ENCODE results near the gene GNB1L. TPM values are rescaled to one million over a fixed set of nuclear protein-coding genes. Genes with fewer than 3 reads are reported as not detected.

GNB1L gene
- total and polyA plus RNA-seq, 2 of the 13 experiments (the other 11 are each of a cell fraction or from before 2014, with no cell fraction given) = 2.5 to 7.4 TPM

DNA sequence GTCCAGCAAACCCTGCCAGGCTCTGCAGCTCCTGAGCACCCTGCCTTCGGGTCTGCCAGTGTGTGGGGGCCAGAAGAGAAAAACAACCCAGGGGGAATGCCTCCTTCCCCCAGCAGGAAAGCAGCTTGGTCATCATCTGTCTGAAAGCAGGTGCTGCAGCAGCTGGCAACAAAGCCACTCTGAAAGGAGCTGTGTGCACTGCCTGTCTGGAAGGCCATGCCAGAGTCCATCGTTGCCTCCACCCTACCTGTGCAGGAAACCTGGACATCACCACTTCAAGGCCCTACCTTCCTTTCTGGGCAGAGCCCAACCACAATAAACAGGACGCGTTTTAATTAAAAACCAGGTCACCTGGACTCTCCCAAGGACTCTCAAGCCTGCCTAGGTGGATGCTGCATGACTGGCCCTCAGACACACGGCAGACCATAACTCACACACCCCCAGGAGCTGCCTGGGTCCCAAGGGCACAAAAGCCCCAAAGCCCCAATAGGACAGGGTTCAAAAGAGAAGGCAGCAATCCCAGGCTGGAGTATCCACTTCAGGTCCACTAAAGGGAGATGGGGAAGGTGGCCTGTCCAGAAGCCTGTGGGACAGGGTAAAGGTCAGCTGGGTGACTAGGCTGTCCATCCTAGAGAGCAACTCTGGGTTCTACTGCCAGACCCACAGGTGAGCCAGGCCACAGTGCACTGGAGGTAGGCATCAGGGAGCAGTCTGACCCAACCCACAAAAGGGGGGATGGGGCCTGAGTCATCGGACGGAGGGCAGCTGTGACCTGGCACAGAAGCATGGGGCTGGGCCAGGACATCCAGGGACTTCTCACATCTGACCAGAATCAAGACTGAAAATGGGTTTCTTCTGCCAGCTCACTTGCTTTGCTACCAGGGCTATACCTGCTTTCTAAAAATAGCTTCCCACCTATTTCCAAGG is 6.1 kb downstream of the GNB1L start (continued):
- TF ChIP-seq KDM2A (CRISPR knock-in tag; IDR thresholded peaks at IDR 0.05; ENCODE audit: borderline replicate concordance, low read depth) = 0 out of 2 replicates have a peak, but pooled peaks have one; percentile 36
- TF ChIP-seq RFXAP (CRISPR knock-in tag; IDR thresholded peaks at IDR 0.05; ENCODE audit: borderline replicate concordance) = no peak
- no peak for TF ChIP-seq MXI1 (IDR thresholded peaks at IDR 0.05; ENCODE audit: borderline replicate concordance, low read depth, low read length)

- Histone ChIP-seq H3K27me3 (ENCODE audit: control insufficient read depth in 1 of 2, insufficient read depth in 2 of 2, low read length in 2 of 2) (no peaks in the 10 kb centered on the region), H3K36me3 (replicated peaks in 1 of 2; ENCODE audit: control insufficient read depth in 1 of 2, insufficient read depth in 2 of 2, low read length in 2 of 2) (peaks cover 6 to 23% of the 10 kb centered on the region in 2 experiments), H3K79me2 (ENCODE audit: insufficient read depth, low read length) (peaks cover 15% of the 10 kb centered on the region), H3K9ac (ENCODE audit: insufficient read depth, low read depth, low read length) (no peak overlapping the region), H3K27ac (ENCODE audit: extremely low read length, insufficient read depth, low read length) (no peak overlapping the region), H2AFZ (ENCODE audit: low read length) (no peak overlapping the region), H4K20me1 (ENCODE audit: insufficient read depth, low read length) (no peaks in the 10 kb centered on the region; the same call in none of the 2 replicates), H3K4me1 (ENCODE audit: insufficient read depth, low read length) (peaks cover 36% of the 10 kb centered on the region), H3K9me3 (ENCODE audit: low read length) (no peaks in the 10 kb centered on the region), H3K4me3 (replicated peaks in 1 of 3; ENCODE audit: insufficient read depth in 1 of 3, low read depth in 2 of 3, low read length in 3 of 3) (no peak overlapping the region), H3K4me2 (ENCODE audit: low read depth, low read length) (no peak overlapping the region)
- no peak for ATAC-seq
- FAIRE-seq = no peak
- intact Hi-C loops (cut with micrococcal nuclease; ENCODE audit: unreplicated experiment) = no loop called here
- in situ Hi-C loops (cut with HindIII; ENCODE audit: extremely low pct_ligation_motif_present, low pct_unique_long_range_greater_than_20kb) = no loop called here
- ChIA-PET POLR2A (interaction anchor here (1.0 kb wide), 1 partner anchor 8 kb away, joined by 3 read pairs; no protein-coding TSS in a partner anchor), CTCF (ENCODE audit: low intra/inter-chr PET ratio, low total read pairs) (no interaction called here)
- TF ChIP-seq, protein P1, sequence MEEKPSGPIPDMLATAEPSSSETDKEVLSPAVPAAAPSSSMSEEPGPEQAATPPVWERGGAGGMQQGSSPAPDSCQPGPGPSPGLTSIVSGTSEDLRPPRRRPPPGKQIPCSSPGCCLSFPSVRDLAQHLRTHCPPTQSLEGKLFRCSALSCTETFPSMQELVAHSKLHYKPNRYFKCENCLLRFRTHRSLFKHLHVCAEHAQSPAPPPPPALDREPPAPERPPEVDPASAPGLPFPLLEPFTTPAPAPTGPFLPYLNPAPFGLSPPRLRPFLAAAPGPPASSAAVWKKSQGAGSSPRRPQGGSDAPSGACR (CRISPR knock-in tag; IDR thresholded peaks at IDR 0.05) = no peak
- TF ChIP-seq FUBP1 (CRISPR knock-in tag; IDR thresholded peaks at IDR 0.05; ENCODE audit: borderline replicate concordance) (no peak), ZNF562 (CRISPR knock-in tag; IDR thresholded peaks at IDR 0.05; ENCODE audit: borderline replicate concordance) (no peak), ZNF143 (CRISPR knock-in tag; IDR thresholded peaks at IDR 0.05) (no peak), HNRNPUL1 (IDR thresholded peaks at IDR 0.05; ENCODE audit: low read depth, low read length) (no peak), PCBP1 (IDR thresholded peaks at IDR 0.05; ENCODE audit: borderline replicate concordance, low read depth, low read length) (no peak)
- TF ChIP-seq, protein P2, sequence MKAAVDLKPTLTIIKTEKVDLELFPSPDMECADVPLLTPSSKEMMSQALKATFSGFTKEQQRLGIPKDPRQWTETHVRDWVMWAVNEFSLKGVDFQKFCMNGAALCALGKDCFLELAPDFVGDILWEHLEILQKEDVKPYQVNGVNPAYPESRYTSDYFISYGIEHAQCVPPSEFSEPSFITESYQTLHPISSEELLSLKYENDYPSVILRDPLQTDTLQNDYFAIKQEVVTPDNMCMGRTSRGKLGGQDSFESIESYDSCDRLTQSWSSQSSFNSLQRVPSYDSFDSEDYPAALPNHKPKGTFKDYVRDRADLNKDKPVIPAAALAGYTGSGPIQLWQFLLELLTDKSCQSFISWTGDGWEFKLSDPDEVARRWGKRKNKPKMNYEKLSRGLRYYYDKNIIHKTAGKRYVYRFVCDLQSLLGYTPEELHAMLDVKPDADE (CRISPR knock-in tag; IDR thresholded peaks at IDR 0.05) = no peak
- no peak for DNase-seq (ENCODE audit: low spot score)
- BruUV-seq (replicated peaks) = TSS peak; percentile 34
- 95% methylated on average over 2 of the region's 2 CpGs for WGBS (ENCODE audit: low lambda C conversion rate)
These were observed 7.4 kb downstream of the GNB1L start for GRCh38 chr22:19847345-19847632.

Data from HepG2 (cell line).